SKM-1 treated with dmso at 0.1 percent for 144 hours (cell line): ENCODE data around the gene FAM83G.
"Not testable (repeated sequence)": the region's sequence is repeated elsewhere in the genome, so short reads cannot be mapped to it uniquely, and the experiment has no call there.

ENCODE experiments used
- DNase-seq: peaks from one replicate; lab custom pipeline; 2025; ENCODE audit not compliant: unreplicated experiment; lab: John Stamatoyannopoulos, UW

The FAM83G gene

DNA sequence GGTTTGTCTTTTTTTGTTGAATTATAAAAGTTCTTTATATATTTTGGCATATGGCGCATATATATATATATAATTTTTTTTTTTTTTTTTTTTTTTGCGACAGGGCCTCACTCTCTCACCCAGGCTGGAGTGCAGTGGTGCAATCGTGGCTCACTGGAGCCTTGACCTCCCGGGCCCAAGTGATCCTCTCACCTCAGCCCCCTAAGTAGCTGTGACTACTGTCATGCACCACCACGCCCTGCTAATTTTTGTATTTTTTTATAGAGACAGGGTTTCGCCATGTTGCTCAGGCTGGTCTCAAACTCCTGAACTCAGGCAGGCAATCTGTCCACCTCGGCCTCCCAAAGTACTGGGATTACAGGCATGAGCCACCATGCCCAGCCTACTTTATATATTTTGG, 82.0 kb downstream of the FAM83G start:
- DNase-seq = not testable (repeated sequence)

DNA sequence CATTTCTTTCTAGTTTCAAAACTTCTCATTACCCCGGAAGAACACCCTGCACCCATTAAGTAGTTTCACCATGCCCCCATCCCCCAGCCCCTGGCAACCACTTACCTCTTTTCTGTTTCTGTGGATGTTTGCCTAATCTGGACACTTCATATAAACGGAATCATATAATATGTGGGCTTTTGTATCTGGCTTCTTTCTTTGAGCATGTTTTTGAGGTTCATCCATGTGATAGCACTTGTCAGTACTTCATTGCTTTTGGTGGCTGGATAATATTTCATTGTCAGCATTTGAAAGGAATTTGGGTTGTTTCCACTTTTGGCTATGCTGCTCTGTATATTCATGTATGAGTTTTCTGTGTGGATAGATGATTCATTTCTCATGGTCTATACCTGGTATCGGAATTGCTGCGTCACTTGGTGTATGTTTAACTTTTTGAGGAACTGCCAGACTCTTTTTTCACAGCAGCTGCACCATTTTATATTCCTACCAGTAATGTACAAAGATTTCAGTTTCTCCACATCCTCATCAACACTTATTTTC, 82.6 kb downstream of the FAM83G start:
- no peak for DNase-seq

DNA sequence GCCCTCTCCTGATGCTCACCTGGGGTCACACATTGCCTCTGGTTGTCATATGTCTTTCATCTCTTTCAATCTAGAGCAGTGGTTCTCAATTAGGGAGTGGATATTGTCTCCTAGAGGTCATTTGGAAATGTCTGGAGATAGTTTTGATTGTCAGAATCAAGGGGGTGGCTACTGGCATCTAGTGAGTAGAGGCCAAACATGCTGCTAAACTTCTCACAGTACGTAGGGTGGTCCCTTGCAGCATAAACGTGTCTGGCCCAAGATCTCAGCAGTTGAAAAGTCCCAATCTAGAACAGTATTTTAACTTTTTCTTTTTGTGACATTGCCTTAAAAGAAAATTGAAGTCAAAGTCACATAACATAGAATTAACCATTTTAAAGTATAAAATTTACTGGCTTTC, 83.1 kb downstream of the FAM83G start:
- DNase-seq = no peak

DNA sequence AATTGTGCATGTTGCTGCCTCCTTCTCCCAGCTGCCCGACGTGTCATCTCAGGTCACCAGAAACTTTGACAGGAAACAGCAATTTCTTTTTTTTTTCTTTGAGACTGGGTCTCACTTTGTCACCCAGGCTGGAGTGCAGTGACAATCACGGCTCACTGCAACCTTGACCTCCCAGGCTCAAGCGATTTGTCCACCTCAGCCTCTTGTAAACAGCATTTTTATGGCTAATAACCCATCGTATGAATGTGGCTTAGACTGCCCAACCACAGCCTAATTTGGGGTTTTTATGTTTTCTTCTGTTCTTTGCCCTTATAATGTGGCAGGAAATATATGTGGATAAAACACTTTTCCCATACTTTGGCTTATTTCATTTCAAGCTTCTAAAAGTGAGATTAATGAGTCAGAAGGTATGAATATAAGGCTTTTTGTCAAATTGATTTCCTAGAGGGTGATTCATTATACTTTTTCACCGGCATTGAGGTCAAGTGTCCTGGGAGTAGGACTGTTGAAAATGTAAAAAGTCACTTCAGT, 83.6 kb downstream of the FAM83G start:
- no peak for DNase-seq

DNA sequence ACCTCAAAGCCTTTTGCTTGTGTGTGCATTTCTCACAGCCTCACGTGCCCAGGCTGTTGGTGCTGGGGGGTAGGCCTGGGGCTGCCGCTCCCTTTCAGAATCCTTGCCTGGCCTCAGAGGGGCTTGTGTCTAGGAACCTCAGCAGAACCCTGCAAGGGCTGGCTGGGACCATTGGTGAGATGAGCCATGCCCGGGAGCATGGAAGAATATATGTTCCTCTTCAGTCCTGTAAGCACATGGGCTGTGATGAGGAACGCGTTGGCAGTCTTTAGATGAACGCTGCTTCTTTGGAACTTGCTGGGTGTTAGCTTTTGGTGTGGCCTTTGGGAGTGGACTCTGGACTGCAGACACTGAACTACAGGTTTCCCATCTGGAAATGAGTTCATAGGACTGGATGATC, 84.6 kb downstream of the FAM83G start:
- DNase-seq = no peak
